ENCODE measurements around the gene CPM. TPM values are rescaled to one million over a fixed set of nuclear protein-coding genes. Genes with fewer than 3 reads are reported as not detected.
"Not testable (repeated sequence)": the region's sequence is repeated elsewhere in the genome, so short reads cannot be mapped to it uniquely, and the experiment has no call there.

The CPM gene
- total RNA-seq, 4 donors from 2014 or later, result 11.7 to 45.4 (median 33.9) TPM

GRCh38 chr12:68842784-68843567, 90.0 kb downstream of the CPM start:
- Histone ChIP-seq H3K9me3 (no peaks in the 10 kb centered on the region), H3K36me3 (peaks cover 0 to 59% (median 0%) of the 10 kb centered on the region in 3 donors)

GRCh38 chr12:68842123-68842522, 90.8 kb downstream of the CPM start:
- DNase-seq, result no peak
- TF ChIP-seq CTCF (IDR thresholded peaks at IDR 0.05), result no peak
- no peak for TF ChIP-seq POLR2A (IDR thresholded peaks at IDR 0.05)
- no peaks in the 10 kb centered on the region for H3K4me1 ChIP-seq

More at GRCh38 chr12:68842784-68843567, 90.0 kb downstream of the CPM start:
- TF ChIP-seq POLR2A (IDR thresholded peaks at IDR 0.05) (no peak), CTCF (IDR thresholded peaks at IDR 0.05) (no peak)
- Histone ChIP-seq H3K27me3 (no peaks in the 10 kb centered on the region), H3K27ac (no peak overlapping the region), H3K4me3 (no peak overlapping the region), H3K4me1 (no peaks in the 10 kb centered on the region)
- no peak for DNase-seq

GRCh38 chr12:68841717-68842116, 91.3 kb downstream of the CPM start:
- Histone ChIP-seq H3K4me1 (no peaks in the 10 kb centered on the region), H3K27ac (no peak overlapping the region), H3K27me3 (no peaks in the 10 kb centered on the region), H3K36me3 (peaks cover 0 to 71% (median 0%) of the 10 kb centered on the region in 3 donors), H3K9me3 (no peaks in the 10 kb centered on the region), H3K4me3 (no peak overlapping the region)
- TF ChIP-seq POLR2A (IDR thresholded peaks at IDR 0.05), result no peak
- no peak for TF ChIP-seq CTCF (IDR thresholded peaks at IDR 0.05)
- no peak for DNase-seq

More at GRCh38 chr12:68842123-68842522, 90.8 kb downstream of the CPM start:
- peaks cover 0 to 67% (median 0%) of the 10 kb centered on the region in 3 donors for H3K36me3 ChIP-seq
- no peaks in the 10 kb centered on the region for H3K9me3 ChIP-seq
- no peaks in the 10 kb centered on the region for H3K27me3 ChIP-seq
- no peak overlapping the region for H3K4me3 ChIP-seq
- H3K27ac ChIP-seq, result no peak overlapping the region

GRCh38 chr12:68841175-68841574, 91.8 kb downstream of the CPM start:
- not testable (repeated sequence) for H3K4me3 ChIP-seq, H3K27ac ChIP-seq, H3K9me3 ChIP-seq, DNase-seq, H3K4me1 ChIP-seq, H3K27me3 ChIP-seq
- H3K36me3 ChIP-seq, result peaks cover 0 to 72% (median 0%) of the 10 kb centered on the region in 3 donors

GRCh38 chr12:68839183-68840147, 93.5 kb downstream of the CPM start:
- no peak for TF ChIP-seq POLR2A (IDR thresholded peaks at IDR 0.05)
- TF ChIP-seq CTCF (IDR thresholded peaks at IDR 0.05), result no peak
- Histone ChIP-seq H3K27me3 (no peaks in the 10 kb centered on the region), H3K36me3 (peaks cover 0 to 78% (median 0%) of the 10 kb centered on the region in 3 donors), H3K9me3 (no peaks in the 10 kb centered on the region), H3K4me3 (no peak overlapping the region), H3K4me1 (no peaks in the 10 kb centered on the region), H3K27ac (no peak overlapping the region)
- no peak for DNase-seq

All from Peyer's patch (tissue), 4 donors.